ENCODE data around the gene LHX3.

LHX3 gene

DNA sequence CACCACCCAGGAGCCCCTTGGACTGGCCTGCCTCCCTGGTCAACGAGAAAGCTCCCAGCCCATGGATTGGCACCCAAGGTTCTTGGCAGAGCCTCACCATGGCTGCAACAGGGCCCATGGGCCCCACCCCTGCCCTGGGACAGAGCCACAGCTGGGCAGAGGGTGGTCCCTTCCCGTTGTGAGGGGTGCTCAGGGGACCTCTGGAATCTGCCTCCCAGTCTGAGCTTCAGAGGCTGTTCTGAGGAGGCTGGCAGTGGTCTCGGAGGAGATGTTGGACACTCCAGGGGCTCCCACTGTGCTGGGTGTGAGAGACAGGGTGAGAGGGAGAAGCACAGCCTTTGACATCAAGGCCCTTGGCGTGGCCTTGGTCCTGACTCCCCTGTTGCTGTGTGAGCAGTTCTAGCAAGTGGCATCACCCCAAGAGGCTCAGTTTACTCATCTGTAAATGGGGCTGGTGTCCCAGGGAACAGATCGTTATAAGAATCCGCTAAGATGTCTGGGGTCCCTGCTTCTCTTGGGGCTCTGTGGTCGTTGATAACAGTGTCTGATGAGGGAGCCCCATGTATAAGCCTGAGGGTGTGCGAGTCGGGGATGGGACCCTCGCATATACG is 33.0 kb downstream of the LHX3 start:
- no peaks in the 10 kb centered on the region for H3K79me2 ChIP-seq (ENCODE audit: insufficient read depth, low read length)
- no peaks in the 10 kb centered on the region for H4K20me1 ChIP-seq (ENCODE audit: insufficient read depth, low read length, poor library complexity, severe bottlenecking)
- no peaks in the 10 kb centered on the region for H3K36me3 ChIP-seq (ENCODE audit: insufficient read depth, low read length)
- no peaks in the 10 kb centered on the region for H3K9me2 ChIP-seq (replicated peaks; ENCODE audit: low read depth, low read length)
- H3K9ac ChIP-seq (ENCODE audit: low read depth, low read length, poor library complexity, severe bottlenecking) = no peak overlapping the region
- no peak overlapping the region for H3K4me2 ChIP-seq (ENCODE audit: low read depth, low read length, poor library complexity, severe bottlenecking)
- no peak overlapping the region for H3K4me3 ChIP-seq (ENCODE audit: low read length, poor library complexity, severe bottlenecking)
- H3F3A ChIP-seq (ENCODE audit: low read depth) = no peaks in the 10 kb centered on the region
- no peaks in the 10 kb centered on the region for H3K9me3 ChIP-seq (ENCODE audit: insufficient read depth, low read depth, low read length)
- H2AFZ ChIP-seq (ENCODE audit: low read length) = no peak overlapping the region
- H3K27me3 ChIP-seq (ENCODE audit: insufficient read depth, low read length, poor library complexity, severe bottlenecking) = no peaks in the 10 kb centered on the region
- H3K4me1 ChIP-seq (ENCODE audit: insufficient read depth, low read length, poor library complexity, severe bottlenecking) = no peaks in the 10 kb centered on the region
- no peak for TF ChIP-seq EZH2phosphoT487 (IDR thresholded peaks at IDR 0.05; ENCODE audit: borderline replicate concordance)
- TF ChIP-seq, protein P1, sequence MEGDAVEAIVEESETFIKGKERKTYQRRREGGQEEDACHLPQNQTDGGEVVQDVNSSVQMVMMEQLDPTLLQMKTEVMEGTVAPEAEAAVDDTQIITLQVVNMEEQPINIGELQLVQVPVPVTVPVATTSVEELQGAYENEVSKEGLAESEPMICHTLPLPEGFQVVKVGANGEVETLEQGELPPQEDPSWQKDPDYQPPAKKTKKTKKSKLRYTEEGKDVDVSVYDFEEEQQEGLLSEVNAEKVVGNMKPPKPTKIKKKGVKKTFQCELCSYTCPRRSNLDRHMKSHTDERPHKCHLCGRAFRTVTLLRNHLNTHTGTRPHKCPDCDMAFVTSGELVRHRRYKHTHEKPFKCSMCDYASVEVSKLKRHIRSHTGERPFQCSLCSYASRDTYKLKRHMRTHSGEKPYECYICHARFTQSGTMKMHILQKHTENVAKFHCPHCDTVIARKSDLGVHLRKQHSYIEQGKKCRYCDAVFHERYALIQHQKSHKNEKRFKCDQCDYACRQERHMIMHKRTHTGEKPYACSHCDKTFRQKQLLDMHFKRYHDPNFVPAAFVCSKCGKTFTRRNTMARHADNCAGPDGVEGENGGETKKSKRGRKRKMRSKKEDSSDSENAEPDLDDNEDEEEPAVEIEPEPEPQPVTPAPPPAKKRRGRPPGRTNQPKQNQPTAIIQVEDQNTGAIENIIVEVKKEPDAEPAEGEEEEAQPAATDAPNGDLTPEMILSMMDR (conservative IDR thresholded peaks at IDR 0.05; ENCODE audit: low read length) = no peak

GRCh38 chr9:136171009-136171800 is 33.7 kb downstream of the LHX3 start:
- Histone ChIP-seq H3K36me3 (ENCODE audit: insufficient read depth, low read length) (no peaks in the 10 kb centered on the region), H3K79me2 (ENCODE audit: insufficient read depth, low read length) (no peaks in the 10 kb centered on the region), H3K27me3 (ENCODE audit: insufficient read depth, low read length, poor library complexity, severe bottlenecking) (no peaks in the 10 kb centered on the region), H2AFZ (ENCODE audit: low read length) (no peak overlapping the region), H3K4me2 (ENCODE audit: low read depth, low read length, poor library complexity, severe bottlenecking) (no peak overlapping the region), H3K4me3 (ENCODE audit: low read length, poor library complexity, severe bottlenecking) (no peak overlapping the region), H3K9ac (ENCODE audit: low read depth, low read length, poor library complexity, severe bottlenecking) (no peak overlapping the region), H3K4me1 (ENCODE audit: insufficient read depth, low read length, poor library complexity, severe bottlenecking) (no peaks in the 10 kb centered on the region), H3K9me2 (replicated peaks; ENCODE audit: low read depth, low read length) (no peaks in the 10 kb centered on the region), H3K9me3 (ENCODE audit: insufficient read depth, low read depth, low read length) (no peaks in the 10 kb centered on the region), H3F3A (ENCODE audit: low read depth) (no peaks in the 10 kb centered on the region), H4K20me1 (ENCODE audit: insufficient read depth, low read length, poor library complexity, severe bottlenecking) (no peaks in the 10 kb centered on the region)
- TF ChIP-seq, protein P1 (conservative IDR thresholded peaks at IDR 0.05; ENCODE audit: low read length) = no peak

GRCh38 chr9:136170006-136170901 is 34.7 kb downstream of the LHX3 start:
- Histone ChIP-seq H3K9me2 (replicated peaks; ENCODE audit: low read depth, low read length) (no peaks in the 10 kb centered on the region), H3K27me3 (ENCODE audit: insufficient read depth, low read length, poor library complexity, severe bottlenecking) (no peaks in the 10 kb centered on the region)

More at GRCh38 chr9:136170006-136170901, 34.7 kb downstream of the LHX3 start:
- Histone ChIP-seq H4K20me1 (ENCODE audit: insufficient read depth, low read length, poor library complexity, severe bottlenecking) (no peaks in the 10 kb centered on the region), H3K79me2 (ENCODE audit: insufficient read depth, low read length) (no peaks in the 10 kb centered on the region), H3K9me3 (ENCODE audit: insufficient read depth, low read depth, low read length) (no peaks in the 10 kb centered on the region), H3K4me3 (ENCODE audit: low read length, poor library complexity, severe bottlenecking) (no peak overlapping the region), H3K9ac (ENCODE audit: low read depth, low read length, poor library complexity, severe bottlenecking) (no peak overlapping the region), H3K36me3 (ENCODE audit: insufficient read depth, low read length) (no peaks in the 10 kb centered on the region), H3K4me2 (ENCODE audit: low read depth, low read length, poor library complexity, severe bottlenecking) (no peak overlapping the region), H3F3A (ENCODE audit: low read depth) (no peaks in the 10 kb centered on the region), H2AFZ (ENCODE audit: low read length) (no peak overlapping the region), H3K4me1 (ENCODE audit: insufficient read depth, low read length, poor library complexity, severe bottlenecking) (no peaks in the 10 kb centered on the region)
- TF ChIP-seq, protein P1 (conservative IDR thresholded peaks at IDR 0.05; ENCODE audit: low read length) = peak; percentile 83
- TF ChIP-seq EZH2phosphoT487 (IDR thresholded peaks at IDR 0.05; ENCODE audit: borderline replicate concordance) = no peak
